CD4-positive, alpha-beta T cell (primary cell): Measurements from ENCODE around the gene IER5. TPM values are rescaled to one million over a fixed set of nuclear protein-coding genes. Genes with fewer than 3 reads are reported as not detected.

ENCODE experiments used
- ATAC-seq: fragments of 200-7000 bp; cut with Tn5 transposase; one replicate; pipeline ENCODE4 v1.10.0; 2022; ENCODE audit warnings: mild to moderate bottlenecking; ENCODE audit not compliant: poor library complexity
- CTCF ChIA-PET: fragments of 350-600 bp; sonication (Branson Sonifier 250); formaldehyde crosslinking; loops from one replicate; lab custom pipeline; 2021; ENCODE audit warnings: antibody characterized with exemption, inconsistent platforms; lab: Charles Lee
- POLR2A ChIA-PET: fragments of 350-600 bp; sonication (Branson Sonifier 250); formaldehyde crosslinking; loops from one replicate; lab custom pipeline; 2021; ENCODE audit warnings: antibody characterized with exemption, inconsistent platforms; lab: Charles Lee
- DNase-seq, 14 experiments: peaks; one replicate each; pipeline ENCODE4 v3.0.0-alpha.2; 2013 to 2020; ENCODE audit warnings: mixed read lengths in 2 of 14
- H3K27ac ChIP-seq, 2 donors: one replicate each; pipeline versions ENCODE4 v1.5.1 to v1.7.0; 2013; ENCODE audit warnings: low read length in 2 of 2, low read depth in 1 of 2, mild to moderate bottlenecking in 1 of 2
- H3K27me3 ChIP-seq, 2 experiments: 1 replicate in 1 of 2; 2 replicates in 1 of 2; pipeline versions ENCODE4 v1.6.1 to v1.7.0; 2013; ENCODE audit warnings: low read length in 2 of 2, control low read depth in 1 of 2, mild to moderate bottlenecking in 1 of 2, moderate library complexity in 1 of 2; ENCODE audit not compliant: insufficient read depth in 2 of 2, control insufficient read depth in 1 of 2
- H3K36me3 ChIP-seq: one replicate; pipeline ENCODE4 v1.6.1; 2013; ENCODE audit warnings: low read length, control low read depth; ENCODE audit not compliant: insufficient read depth
- H3K4me1 ChIP-seq: one replicate; pipeline ENCODE4 v1.6.1; 2013; ENCODE audit warnings: low read length, control low read depth; ENCODE audit not compliant: insufficient read depth
- H3K4me3 ChIP-seq: one replicate; pipeline ENCODE4 v1.5.1; 2013; ENCODE audit warnings: mild to moderate bottlenecking, low read length, moderate library complexity
- H3K9me3 ChIP-seq, 2 experiments: 1 replicate in 1 of 2; 2 replicates in 1 of 2; pipeline versions ENCODE4 v1.6.1 to v1.7.0; 2013; ENCODE audit warnings: low read length in 2 of 2, mild to moderate bottlenecking in 2 of 2, control low read depth in 1 of 2, moderate library complexity in 1 of 2; ENCODE audit not compliant: control insufficient read depth in 1 of 2, insufficient read depth in 1 of 2
- H3K27ac Mint-ChIP-seq: one replicate; pipeline ENCODE4 v1.8.0; 2020; ENCODE audit warnings: mixed read lengths
- H3K27me3 Mint-ChIP-seq: one replicate; pipeline ENCODE4 v1.8.0; 2021; ENCODE audit warnings: mixed read lengths
- H3K36me3 Mint-ChIP-seq: one replicate; pipeline ENCODE4 v1.8.0; 2021; ENCODE audit warnings: low read depth, mixed read lengths
- H3K4me1 Mint-ChIP-seq: one replicate; pipeline ENCODE4 v1.8.0; 2021; ENCODE audit warnings: low read depth, mixed read lengths
- H3K4me3 Mint-ChIP-seq: one replicate; pipeline ENCODE4 v1.8.0; 2020; ENCODE audit warnings: mild to moderate bottlenecking, mixed read lengths
- H3K9me3 Mint-ChIP-seq: one replicate; pipeline ENCODE4 v1.8.0; 2020; ENCODE audit warnings: mixed read lengths
- CTCF ChIP-seq: fragments of 200-600 bp; IDR thresholded peaks from one replicate; pipeline ENCODE4 v1.8.0; 2022; ENCODE audit warnings: antibody characterized with exemption, mild to moderate bottlenecking
- intact Hi-C, 2 experiments: fragments of 100-400 bp; cut with DNase I in 1 of 2; cut with micrococcal nuclease in 1 of 2; formaldehyde crosslinking; loops; one replicate each; pipeline versions ENCODE4 v1.15.1 to v1.9.0; 2023 to 2025; cut with DNase I, micrococcal nuclease
- total RNA-seq, 174 experiments: library from RNA in 2 of 174; stranded (reverse) in 2 of 174; gene quantifications; one replicate each; pipeline ENCODE4 v1.2.3 and lab custom pipeline; 2021 to 2026

Gene IER5
- total RNA-seq, 2 experiments from 2014 or later, result 53.8 to 54.1 TPM

- H3K4me3 Mint-ChIP-seq, result no peak overlapping the region
- no peaks in the 10 kb centered on the region for H3K4me1 Mint-ChIP-seq
- DNase-seq (peak in 1 of 14 experiments; percentile 29), ATAC-seq (no peak)
- intact Hi-C loops, result no loop called here
- Histone ChIP-seq H3K9me3 (no peaks in the 10 kb centered on the region), H3K36me3 (no peaks in the 10 kb centered on the region), H3K27ac (no peak overlapping the region), H3K4me3 (no peak overlapping the region), H3K4me1 (no peaks in the 10 kb centered on the region), H3K27me3 (no peaks in the 10 kb centered on the region)
- no peaks in the 10 kb centered on the region for H3K36me3 Mint-ChIP-seq
- peaks cover 5% of the 10 kb centered on the region for H3K27me3 Mint-ChIP-seq
- no peak overlapping the region for H3K27ac Mint-ChIP-seq
- CTCF ChIA-PET, result no interaction called here
- no peak for TF ChIP-seq CTCF
- POLR2A ChIA-PET, result no interaction called here
- no peaks in the 10 kb centered on the region for H3K9me3 Mint-ChIP-seq
These were observed 35.8 kb downstream of the IER5 start for GRCh38 chr1:181124291-181124751.

- ChIA-PET POLR2A (no interaction called here), CTCF (no interaction called here)
- ATAC-seq, result no peak
- intact Hi-C loops, result no loop called here
- no peak overlapping the region for H3K27ac ChIP-seq
- Mint-ChIP-seq H3K9me3 (no peaks in the 10 kb centered on the region), H3K27ac (no peak overlapping the region), H3K4me3 (no peak overlapping the region), H3K36me3 (no peaks in the 10 kb centered on the region), H3K27me3 (peaks cover 5% of the 10 kb centered on the region), H3K4me1 (no peaks in the 10 kb centered on the region)
- no peaks in the 10 kb centered on the region for H3K27me3 ChIP-seq
- H3K9me3 ChIP-seq, result no peaks in the 10 kb centered on the region
- H3K4me1 ChIP-seq, result no peaks in the 10 kb centered on the region
- H3K4me3 ChIP-seq, result no peak overlapping the region
- TF ChIP-seq CTCF, result no peak
- no peak for DNase-seq
- no peaks in the 10 kb centered on the region for H3K36me3 ChIP-seq
These were observed 37.8 kb downstream of the IER5 start for GRCh38 chr1:181126289-181126688.

GRCh38 chr1:181126871-181127587, 38.5 kb downstream of the IER5 start:
- H3K27ac Mint-ChIP-seq, result no peak overlapping the region
- H3K4me1 ChIP-seq, result no peaks in the 10 kb centered on the region
- ChIA-PET CTCF (interaction anchor here (3.0 kb wide), 1 partner anchor 16 kb away, joined by 8 read pairs; no protein-coding TSS in a partner anchor), POLR2A (no interaction called here)
- no peaks in the 10 kb centered on the region for H3K9me3 Mint-ChIP-seq
- TF ChIP-seq CTCF, result no peak
- H3K27me3 ChIP-seq, result no peaks in the 10 kb centered on the region
- DNase-seq (no peak), ATAC-seq (no peak)
- H3K36me3 Mint-ChIP-seq, result no peaks in the 10 kb centered on the region
- H3K4me3 ChIP-seq, result no peak overlapping the region
- no peaks in the 10 kb centered on the region for H3K36me3 ChIP-seq
- intact Hi-C loops, result no loop called here
- no peak overlapping the region for H3K4me3 Mint-ChIP-seq
- H3K27ac ChIP-seq, result no peak overlapping the region
- H3K9me3 ChIP-seq, result no peaks in the 10 kb centered on the region
- peaks cover 5% of the 10 kb centered on the region for H3K27me3 Mint-ChIP-seq
- no peaks in the 10 kb centered on the region for H3K4me1 Mint-ChIP-seq
